HG03159 (cell line): ENCODE results near the gene NFIA.
A peak's percentile ranks its signal among the peaks of the same experiment; 100 is the strongest.

ENCODE experiments used
- ATAC-seq: cut with Tn5 transposase; IDR thresholded peaks from one replicate; pipeline ENCODE4 v1.9.1; 2021; ENCODE audit warnings: mild to moderate bottlenecking, moderate library complexity; ENCODE audit not compliant: unreplicated experiment

The NFIA gene

DNA sequence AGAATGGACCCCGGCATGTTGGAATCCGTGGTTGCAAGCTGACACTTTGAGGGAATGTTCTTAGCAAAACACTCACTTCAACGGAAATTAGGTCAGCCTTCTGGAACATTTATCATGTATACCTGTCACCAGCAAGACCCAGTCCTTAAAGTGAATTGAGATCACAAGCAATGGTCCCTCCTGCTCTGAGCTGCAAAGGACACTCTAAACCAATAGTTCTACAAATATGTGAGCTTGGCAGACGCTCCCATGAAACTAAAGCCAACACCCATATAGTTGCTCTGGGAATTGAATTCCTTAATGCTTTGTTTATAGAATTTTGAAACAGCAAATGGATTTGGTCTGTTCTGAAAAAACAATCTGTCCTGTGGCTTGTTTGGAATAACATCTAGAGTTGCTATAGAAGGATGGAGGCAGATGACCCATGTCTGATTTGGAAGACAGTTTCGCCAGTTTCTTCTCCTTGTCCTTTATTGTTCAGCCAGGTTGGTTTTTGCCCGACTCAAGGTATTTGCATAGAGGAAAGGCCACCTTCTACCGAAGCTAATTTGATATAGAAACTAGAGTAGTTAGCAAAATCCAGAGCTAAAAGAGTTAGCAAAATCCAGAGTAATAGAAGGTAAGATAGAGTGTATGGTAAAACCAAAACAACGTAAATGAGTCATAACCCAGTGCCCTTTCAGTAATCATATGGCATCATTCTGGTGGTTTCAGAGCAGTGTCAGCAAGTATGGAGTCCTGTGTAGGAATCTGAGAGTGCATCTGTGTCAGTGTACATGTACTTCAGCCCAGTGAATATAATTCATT lies 236.2 kb downstream of the NFIA start:
- ATAC-seq, result peak; percentile 100

DNA sequence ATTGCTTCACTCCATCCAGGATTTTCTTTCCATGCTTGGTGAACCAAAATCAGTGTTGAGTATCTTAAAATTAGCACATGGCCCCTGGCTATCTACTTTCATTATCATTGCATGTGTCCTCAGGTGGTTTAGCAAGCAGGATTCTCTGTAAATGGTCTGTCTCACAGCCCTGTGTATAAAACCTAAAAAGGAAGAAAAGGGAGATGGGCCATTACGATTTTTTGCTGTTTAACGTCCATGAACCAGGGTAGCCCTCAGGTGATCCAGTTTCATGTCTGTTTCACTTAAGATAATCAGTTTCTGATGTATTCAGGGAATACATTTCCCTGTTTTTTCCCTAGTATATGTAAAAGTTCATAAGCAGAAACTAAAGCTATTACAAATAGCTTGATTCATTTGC lies 238.2 kb downstream of the NFIA start:
- ATAC-seq, result no peak

DNA sequence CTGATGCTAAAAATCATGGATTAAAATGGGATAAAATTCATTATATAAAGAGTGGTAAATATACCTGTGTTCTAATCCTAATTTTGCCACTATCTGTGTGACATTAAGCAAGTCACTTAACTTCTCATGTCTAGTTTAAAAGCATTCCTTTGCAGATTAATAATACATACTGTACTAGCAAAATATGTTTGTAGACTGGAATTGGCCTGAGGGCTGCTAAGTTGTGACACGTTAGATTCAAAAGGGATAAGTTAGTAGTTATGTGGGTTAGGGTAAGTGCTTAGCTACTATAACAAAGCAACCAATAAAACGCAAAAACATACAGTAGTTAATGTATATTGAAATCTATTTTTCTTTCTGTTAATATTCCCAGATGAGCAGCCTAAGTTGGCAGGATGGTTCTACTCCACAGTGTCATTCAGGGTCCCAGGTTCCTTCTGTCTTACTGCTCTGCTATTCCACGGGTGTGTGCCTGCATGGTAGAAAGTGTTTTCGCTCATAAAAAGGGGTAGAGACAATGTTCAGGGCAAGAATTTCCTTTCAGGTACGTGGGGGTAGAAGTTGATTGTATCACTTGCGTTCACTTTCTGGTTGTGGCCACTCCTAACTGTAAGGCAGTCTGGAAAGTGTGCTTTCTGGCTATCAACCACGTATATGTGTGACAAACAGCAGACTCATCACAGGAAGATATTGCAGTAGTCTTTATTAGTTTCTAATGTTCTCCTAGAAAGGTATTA lies 239.8 kb downstream of the NFIA start:
- ATAC-seq, result no peak

DNA sequence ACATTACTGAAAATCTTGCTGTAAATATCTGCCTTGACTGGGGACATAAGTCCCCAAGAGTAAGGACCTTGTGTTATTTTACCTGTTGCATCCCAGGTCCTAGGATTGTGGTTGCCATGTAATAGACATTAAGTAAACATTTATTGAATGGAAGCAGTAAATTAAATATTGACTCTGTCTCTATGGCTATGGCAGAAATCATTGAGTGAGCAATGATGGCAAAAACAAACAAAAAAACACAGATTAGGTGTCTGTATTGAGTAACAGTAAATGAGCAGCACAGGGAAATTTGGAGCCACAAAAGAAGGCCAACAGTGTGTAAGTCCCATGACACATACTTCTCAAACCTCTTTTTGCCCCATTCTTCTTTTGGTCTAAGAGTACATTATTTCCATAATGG lies 240.4 kb downstream of the NFIA start:
- no peak for ATAC-seq

DNA sequence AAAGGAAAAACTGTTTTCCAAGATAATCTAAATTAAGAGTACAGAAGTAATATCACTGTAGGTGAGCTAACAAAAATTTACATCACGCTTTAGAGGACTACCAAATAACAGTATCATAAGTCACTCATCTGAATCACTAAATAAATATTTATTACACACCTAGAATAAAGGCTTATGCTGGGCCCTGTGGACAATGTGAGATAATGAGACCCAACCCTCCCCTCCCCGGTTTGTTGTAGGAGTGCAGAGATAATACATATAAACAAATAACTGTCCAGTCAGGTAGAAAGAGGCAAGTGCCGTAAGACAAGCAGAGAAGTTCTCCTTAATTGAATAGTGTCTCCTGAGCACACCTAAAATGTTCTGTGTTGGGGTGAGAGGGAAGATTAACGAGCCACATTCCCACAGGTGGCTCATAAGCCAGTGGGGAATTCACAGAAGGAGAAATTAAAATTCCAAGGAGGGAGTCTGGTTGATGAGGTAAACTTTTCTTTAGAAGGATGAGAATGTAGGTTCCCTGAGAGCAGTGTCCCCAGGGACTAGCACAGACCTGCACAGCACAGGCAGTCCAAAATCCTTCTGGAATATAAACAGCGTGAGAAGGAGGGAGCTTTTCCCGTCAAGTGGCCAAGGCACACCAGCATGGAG lies 241.4 kb downstream of the NFIA start:
- no peak for ATAC-seq

DNA sequence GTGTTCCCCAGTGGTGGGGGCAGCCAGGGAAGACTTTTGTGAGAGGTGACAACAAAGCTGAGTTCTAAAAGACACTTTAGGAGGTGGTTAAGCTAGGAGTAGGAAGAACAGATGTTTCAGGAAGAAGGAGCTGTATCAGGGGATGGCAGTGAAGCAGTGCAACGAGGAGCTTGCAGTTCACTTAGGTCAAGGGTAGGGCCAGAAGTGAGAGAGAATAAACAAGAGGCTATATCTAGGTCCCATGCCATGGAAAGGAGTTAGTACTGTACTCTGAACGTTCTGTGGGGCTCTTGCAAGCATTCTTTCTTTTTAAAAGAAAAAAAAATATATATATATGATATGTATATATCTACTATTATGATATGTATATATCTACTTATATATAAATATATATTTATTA lies 244.4 kb downstream of the NFIA start:
- ATAC-seq, result no peak

DNA sequence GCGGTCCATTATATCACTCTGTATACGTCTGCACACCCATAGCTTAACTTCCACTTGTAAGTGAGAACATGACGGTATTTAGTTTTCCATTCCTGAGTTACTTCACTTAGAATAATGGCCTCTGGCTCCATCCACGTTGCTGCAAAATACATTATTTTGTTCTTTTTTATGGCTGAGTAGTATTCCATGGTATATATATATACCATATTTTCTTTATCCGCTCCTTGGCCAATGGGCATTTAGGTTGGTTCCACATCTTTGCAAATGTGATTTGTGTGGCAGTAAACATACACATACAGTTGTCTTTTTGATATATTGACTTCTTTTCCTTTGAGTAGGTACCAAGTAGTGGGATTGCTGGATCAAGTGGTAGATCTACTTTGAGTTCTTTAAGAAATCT lies 245.1 kb downstream of the NFIA start:
- no peak for ATAC-seq

DNA sequence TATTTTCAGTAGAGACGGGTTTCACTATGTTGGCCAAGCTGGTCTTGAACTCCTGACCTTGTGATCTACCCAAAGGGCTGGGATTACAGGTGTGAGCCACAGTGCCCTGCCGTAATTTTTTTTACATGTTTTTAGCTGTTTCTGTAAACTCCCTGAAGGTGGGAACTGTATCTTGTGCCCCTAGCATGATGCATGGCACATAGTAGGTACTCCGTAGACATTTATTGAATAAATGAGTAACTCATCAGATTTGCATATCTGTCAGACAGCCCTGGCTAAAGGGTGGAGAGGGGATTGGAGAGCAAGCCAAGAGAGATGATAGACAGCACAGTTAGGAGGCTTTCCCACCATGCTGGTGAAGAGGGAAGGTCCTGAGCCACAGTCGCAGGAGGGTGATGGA lies 247.2 kb downstream of the NFIA start:
- ATAC-seq, result no peak

- ATAC-seq, result no peak
Observed at GRCh38 chr1:61330018-61330417, 247.7 kb downstream of the NFIA start.

GRCh38 chr1:61330571-61330970 lies 248.2 kb downstream of the NFIA start:
- no peak for ATAC-seq

DNA sequence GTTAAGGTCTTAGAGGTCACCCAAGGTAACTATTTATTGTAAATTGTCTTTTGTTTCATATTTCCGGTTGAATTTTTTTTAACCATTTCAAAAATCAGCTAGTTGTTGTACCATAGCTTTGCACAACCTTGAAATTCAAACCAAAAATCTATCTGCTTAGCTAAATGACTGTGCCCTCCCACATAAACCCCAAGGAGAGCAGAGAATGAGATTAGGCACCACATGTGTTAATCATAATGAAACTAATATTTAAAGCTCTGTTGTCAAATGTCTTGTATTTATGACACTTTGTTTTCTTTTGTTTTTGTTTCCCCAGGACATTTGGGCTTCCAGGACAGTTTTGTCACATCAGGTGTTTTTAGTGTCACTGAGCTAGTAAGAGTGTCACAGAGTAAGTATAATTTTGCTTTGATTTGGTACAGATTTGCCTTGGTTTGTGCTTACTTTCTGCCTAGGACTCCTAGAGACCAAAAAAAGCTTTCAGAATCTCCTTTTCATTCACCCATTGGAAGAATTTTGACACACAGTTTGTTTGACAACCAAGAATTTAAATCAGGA lies 249.9 kb downstream of the NFIA start:
- ATAC-seq, result peak; percentile 98

DNA sequence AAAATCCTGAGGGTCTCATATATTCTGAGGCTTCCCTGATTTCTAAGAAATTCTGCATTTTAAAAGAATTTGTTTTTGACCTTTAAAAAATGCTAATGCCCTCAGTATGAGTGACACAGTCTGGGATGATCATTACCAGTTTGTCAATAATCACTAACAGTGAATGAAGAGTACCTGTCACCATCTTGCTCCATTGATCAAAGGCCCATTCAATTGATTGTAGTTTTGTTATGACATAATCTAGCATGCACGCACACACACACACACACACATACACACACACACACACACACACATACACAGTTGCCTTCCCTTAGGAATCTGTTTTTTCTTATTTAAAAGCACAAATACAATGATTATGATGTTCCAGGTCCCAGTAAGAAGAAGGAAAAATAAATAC lies 250.4 kb downstream of the NFIA start:
- ATAC-seq, result no peak

- ATAC-seq, result no peak
Observed at GRCh38 chr1:61334718-61335589, 252.6 kb downstream of the NFIA start.

DNA sequence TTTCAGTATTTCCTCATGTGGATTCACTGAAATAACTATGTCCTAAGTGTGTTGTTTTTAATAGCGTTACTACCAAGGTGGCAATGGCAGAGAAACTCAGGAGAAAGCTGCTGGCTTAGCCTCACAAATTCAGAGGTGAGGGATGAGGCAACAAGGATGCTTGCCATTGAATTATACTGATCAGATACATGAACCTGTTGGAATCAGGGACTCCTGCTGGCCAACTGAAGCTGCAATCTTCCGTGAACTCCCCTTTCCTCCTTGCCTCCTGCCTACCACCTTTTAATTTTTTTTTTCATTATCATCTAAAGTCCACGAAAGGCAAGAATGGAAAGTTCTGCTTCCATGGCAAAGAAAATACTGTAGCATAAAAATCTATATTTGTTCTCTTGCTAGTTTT lies 254.7 kb downstream of the NFIA start:
- no peak for ATAC-seq

DNA sequence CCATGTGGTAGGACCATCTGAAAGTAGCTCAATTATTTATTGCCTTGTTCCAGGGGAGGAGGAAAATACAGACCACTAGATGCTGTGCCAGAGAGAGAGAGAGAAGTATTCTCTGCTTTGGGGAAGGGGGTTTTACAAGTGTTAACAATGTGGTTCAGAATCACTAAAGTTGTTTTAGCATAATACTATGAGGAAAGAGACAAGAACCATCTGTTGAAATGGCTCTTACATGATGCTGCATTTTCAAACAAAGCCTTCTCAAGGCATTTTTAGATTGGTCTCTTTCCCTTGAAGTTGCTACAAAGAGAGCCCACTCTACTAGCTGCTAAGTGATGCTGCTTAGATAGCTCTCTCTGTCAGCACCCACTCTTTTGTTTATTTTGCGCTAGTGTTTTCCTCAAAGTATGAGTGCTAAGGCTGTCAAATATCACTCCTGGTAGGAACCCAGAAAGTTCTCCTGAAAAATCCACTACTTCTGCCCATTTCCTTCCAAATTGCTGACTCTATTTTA lies 255.1 kb downstream of the NFIA start:
- no peak for ATAC-seq

DNA sequence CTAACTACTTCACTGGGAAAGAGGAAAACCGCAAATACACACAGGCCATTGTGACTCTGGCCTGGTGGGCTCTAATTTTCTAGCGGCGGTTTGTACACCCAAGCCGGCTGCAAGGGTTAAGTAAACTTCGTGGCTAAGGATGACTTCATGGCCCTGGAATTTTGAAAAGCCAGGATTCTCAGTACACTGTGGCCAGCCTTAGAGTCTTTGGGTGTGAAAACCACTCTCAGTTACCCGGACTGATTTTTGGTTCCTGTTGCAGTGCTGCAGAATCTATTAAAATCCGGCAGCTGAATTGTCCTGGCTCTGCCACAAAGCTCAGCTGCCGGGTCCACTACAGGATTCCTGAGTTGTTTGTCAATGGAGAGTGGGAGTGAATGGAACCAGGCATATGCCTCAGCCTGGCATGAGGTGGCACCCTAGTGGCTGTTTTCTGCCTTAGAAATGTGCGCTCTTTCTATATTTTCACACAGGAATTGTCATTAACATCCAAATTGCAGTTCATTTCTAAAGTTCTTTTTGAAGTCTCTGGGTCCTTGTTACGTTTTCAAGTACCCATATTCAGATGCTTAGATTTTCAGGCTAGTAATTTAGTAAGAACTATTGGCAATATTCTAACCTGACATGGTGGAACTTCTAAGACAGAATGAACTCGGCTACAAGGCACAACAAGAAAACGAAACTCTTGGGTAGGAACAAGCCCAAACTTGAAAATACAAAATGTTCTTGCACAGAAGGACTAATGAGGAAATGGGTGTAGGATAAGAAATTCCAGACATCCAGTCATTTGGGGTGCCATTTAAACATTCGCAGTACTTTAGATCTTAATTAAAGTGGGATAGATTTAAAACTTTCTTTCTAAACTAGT lies 255.9 kb downstream of the NFIA start:
- ATAC-seq, result no peak

DNA sequence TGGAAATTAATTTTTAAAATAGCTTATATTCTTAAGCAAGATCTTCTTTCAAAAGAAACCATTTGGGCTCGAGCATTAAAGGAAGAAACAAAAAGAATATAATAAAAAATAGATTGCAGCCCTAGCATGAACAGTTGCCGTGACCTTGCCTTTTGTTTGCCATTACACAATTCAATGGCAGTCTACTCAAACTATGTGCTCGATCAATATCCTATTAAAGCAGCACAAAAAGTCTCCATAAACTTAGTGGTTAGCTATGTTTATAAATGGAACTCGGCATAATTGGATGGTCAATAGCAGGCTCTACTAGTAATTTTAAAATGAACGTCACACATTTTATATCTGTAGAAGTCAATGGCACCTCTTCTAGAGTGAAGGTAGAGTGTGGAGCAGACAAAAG lies 256.5 kb downstream of the NFIA start:
- no peak for ATAC-seq

DNA sequence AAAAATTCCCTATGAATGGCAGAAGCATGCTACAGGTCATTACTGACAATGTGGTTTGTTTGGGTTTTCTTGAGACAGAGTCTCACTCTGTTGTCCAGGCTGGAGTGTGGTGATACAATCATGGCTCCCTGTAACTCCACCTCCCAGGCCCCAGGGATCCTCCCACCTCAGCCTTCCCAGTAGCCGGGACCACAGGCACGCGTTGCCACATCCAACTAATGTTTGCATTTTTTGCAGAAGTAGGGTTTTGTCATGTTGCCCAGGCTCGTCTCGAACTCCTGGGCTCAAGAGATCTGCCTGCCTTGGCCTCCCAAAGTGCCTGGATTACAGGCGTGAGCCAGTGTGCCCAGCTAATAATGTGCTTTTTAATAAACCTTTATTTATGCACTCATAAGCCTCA lies 259.1 kb downstream of the NFIA start:
- ATAC-seq, result no peak

DNA sequence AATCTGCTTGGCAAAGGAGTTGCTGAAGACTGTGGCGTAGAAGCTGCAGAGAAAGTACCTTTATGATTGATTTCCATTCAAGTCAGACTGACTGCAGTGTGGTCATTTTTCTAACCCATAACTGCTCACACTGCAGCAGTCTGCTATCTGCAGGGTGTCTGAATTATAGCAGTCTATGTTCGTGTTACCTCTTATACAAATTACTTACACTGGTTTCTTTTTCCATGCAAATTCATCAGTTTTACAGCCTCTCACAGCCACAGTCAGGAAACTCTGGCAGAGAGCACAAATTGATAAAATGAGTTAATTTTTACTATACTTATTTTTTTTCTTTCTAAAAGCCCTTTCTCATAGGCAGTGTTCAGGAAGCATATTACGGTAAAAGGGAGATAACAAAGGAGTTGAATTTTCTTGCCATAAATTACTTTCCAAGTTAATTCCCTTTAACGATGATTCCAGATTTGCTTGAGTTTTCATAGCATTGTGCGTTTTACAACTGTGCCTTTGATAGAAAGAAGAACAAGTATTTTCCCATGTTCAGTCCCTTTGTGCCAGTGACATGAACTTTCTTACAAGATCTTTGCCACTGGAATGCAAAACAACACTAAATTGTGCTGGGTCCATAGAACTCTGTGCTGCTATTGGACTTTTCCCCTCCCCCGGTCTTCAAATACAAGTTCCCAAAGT lies 261.5 kb downstream of the NFIA start:
- ATAC-seq, result no peak
